ENCODE results near the gene RPS10. TPM values are rescaled to one million over a fixed set of nuclear protein-coding genes. Genes with fewer than 3 reads are reported as not detected.
"Not testable (repeated sequence)": the region's sequence is repeated elsewhere in the genome, so short reads cannot be mapped to it uniquely, and the experiment has no call there.

RPS10 gene
- polyA plus RNA-seq, 1 experiment: 2,426 TPM

GRCh38 chr6:34381081-34381480 lies 44.8 kb downstream of the RPS10 start:
- H3K4me3 ChIP-seq (ENCODE audit: low read depth, low read length): no peak overlapping the region
- H3K9me3 ChIP-seq (ENCODE audit: control insufficient read depth, insufficient read depth, low read length): no peaks in the 10 kb centered on the region
- no peak overlapping the region for H3K27ac ChIP-seq (ENCODE audit: low read depth, low read length)
- no peak for TF ChIP-seq CTCF (IDR thresholded peaks at IDR 0.05; ENCODE audit: low read depth, low read length)
- DNase-seq (ENCODE audit: low read depth, low spot score): no peak
- no peaks in the 10 kb centered on the region for H3K27me3 ChIP-seq (ENCODE audit: control insufficient read depth, insufficient read depth, low read length)
- CTCF ChIA-PET: interaction anchor here (0.8 to 0.9 kb wide), 2 partner anchors 12 to 132 kb away, joined by 3 to 4 read pairs; no protein-coding TSS in a partner anchor
- POLR2A ChIA-PET: interaction anchor here (0.5 to 0.6 kb wide), 2 partner anchors 33 to 40 kb away, joined by 3 to 4 read pairs; no protein-coding TSS in a partner anchor

GRCh38 chr6:34378470-34378869 lies 47.4 kb downstream of the RPS10 start:
- no peaks in the 10 kb centered on the region for H3K9me3 ChIP-seq (ENCODE audit: control insufficient read depth, insufficient read depth, low read length)
- no peak overlapping the region for H3K4me3 ChIP-seq (ENCODE audit: low read depth, low read length)
- ChIA-PET POLR2A (no interaction called here), CTCF (interaction anchor here (1.4 kb wide), 1 partner anchor 129 kb away, joined by 4 read pairs; no protein-coding TSS in a partner anchor)
- no peak for TF ChIP-seq CTCF (IDR thresholded peaks at IDR 0.05; ENCODE audit: low read depth, low read length)
- no peaks in the 10 kb centered on the region for H3K27me3 ChIP-seq (ENCODE audit: control insufficient read depth, insufficient read depth, low read length)
- no peak overlapping the region for H3K27ac ChIP-seq (ENCODE audit: low read depth, low read length)
- no peak for DNase-seq (ENCODE audit: low read depth, low spot score)

- no peak for TF ChIP-seq CTCF (IDR thresholded peaks at IDR 0.05; ENCODE audit: low read depth, low read length)
- Histone ChIP-seq H3K27me3 (ENCODE audit: control insufficient read depth, insufficient read depth, low read length) (no peaks in the 10 kb centered on the region), H3K4me3 (ENCODE audit: low read depth, low read length) (no peak overlapping the region), H3K27ac (ENCODE audit: low read depth, low read length) (no peak overlapping the region), H3K9me3 (ENCODE audit: control insufficient read depth, insufficient read depth, low read length) (no peaks in the 10 kb centered on the region)
- no peak for DNase-seq (ENCODE audit: low read depth, low spot score)
- POLR2A ChIA-PET: no interaction called here
- CTCF ChIA-PET: interaction anchor here (1.4 kb wide), 1 partner anchor 129 kb away, joined by 4 read pairs; no protein-coding TSS in a partner anchor
Observed at GRCh38 chr6:34377984-34378383, 47.9 kb downstream of the RPS10 start.

- CTCF ChIA-PET; H3K9me3 ChIP-seq (ENCODE audit: control insufficient read depth, insufficient read depth, low read length); H3K27me3 ChIP-seq (ENCODE audit: control insufficient read depth, insufficient read depth, low read length); H3K4me3 ChIP-seq (ENCODE audit: low read depth, low read length); H3K27ac ChIP-seq (ENCODE audit: low read depth, low read length); POLR2A ChIA-PET; DNase-seq (ENCODE audit: low read depth, low spot score): not testable (repeated sequence)
Observed at GRCh38 chr6:34377571-34377970, 48.3 kb downstream of the RPS10 start.

- no peak for TF ChIP-seq CTCF (IDR thresholded peaks at IDR 0.05; ENCODE audit: low read depth, low read length)
- no peak overlapping the region for H3K27ac ChIP-seq (ENCODE audit: low read depth, low read length)
- H3K27me3 ChIP-seq (ENCODE audit: control insufficient read depth, insufficient read depth, low read length): no peaks in the 10 kb centered on the region
- H3K4me3 ChIP-seq (ENCODE audit: low read depth, low read length): no peak overlapping the region
- no peaks in the 10 kb centered on the region for H3K9me3 ChIP-seq (ENCODE audit: control insufficient read depth, insufficient read depth, low read length)
- DNase-seq (ENCODE audit: low read depth, low spot score): no peak
- CTCF ChIA-PET: interaction anchor here (0.6 kb wide), 1 partner anchor 14 kb away, joined by 3 read pairs; no protein-coding TSS in a partner anchor
- POLR2A ChIA-PET: no interaction called here
Observed at GRCh38 chr6:34375833-34376232, 50.0 kb downstream of the RPS10 start.
